HUES6 (cell line): ENCODE measurements around the gene PAPLN.

Source experiments
- H3K27ac ChIP-seq: 2 replicates; pipeline ENCODE4 v1.7.0; 2013; ENCODE audit warnings: low read depth, mild to moderate bottlenecking, low read length, inconsistent platforms
- H3K27me3 ChIP-seq: 2 replicates; pipeline ENCODE4 v1.6.1; 2013; ENCODE audit warnings: low read length; ENCODE audit not compliant: control insufficient read depth, insufficient read depth
- H3K36me3 ChIP-seq: 2 replicates; pipeline ENCODE4 v1.6.1; 2013; ENCODE audit warnings: low read length; ENCODE audit not compliant: control insufficient read depth, insufficient read depth
- H3K4me1 ChIP-seq: 2 replicates; pipeline ENCODE4 v1.6.1; 2013; ENCODE audit warnings: low read length; ENCODE audit not compliant: control insufficient read depth, insufficient read depth
- H3K4me3 ChIP-seq: 2 replicates; pipeline ENCODE4 v1.5.1; 2013; ENCODE audit warnings: low read depth, low read length
- H3K9ac ChIP-seq: one replicate; pipeline ENCODE4 v1.6.1; 2013; ENCODE audit warnings: mild to moderate bottlenecking, low read length
- H3K9me3 ChIP-seq: 2 replicates; pipeline ENCODE4 v1.6.1; 2013; ENCODE audit warnings: low read depth, low read length; ENCODE audit not compliant: control insufficient read depth, insufficient read depth

PAPLN gene

GRCh38 chr14:73231981-73232851 lies 5.1 kb upstream of the PAPLN start:
- Histone ChIP-seq H3K36me3 (no peaks in the 10 kb centered on the region), H3K9me3 (no peaks in the 10 kb centered on the region), H3K27me3 (peaks cover 41% of the 10 kb centered on the region), H3K27ac (no peak overlapping the region), H3K4me3 (no peak overlapping the region), H3K9ac (no peak overlapping the region), H3K4me1 (peaks cover 34% of the 10 kb centered on the region)

GRCh38 chr14:73232984-73233383 lies 4.3 kb upstream of the PAPLN start:
- Histone ChIP-seq H3K4me1 (peaks cover 35% of the 10 kb centered on the region), H3K4me3 (no peak overlapping the region), H3K36me3 (no peaks in the 10 kb centered on the region), H3K9ac (no peak overlapping the region), H3K27me3 (peaks cover 49% of the 10 kb centered on the region), H3K27ac (no peak overlapping the region), H3K9me3 (no peaks in the 10 kb centered on the region)

- no peaks in the 10 kb centered on the region for H3K36me3 ChIP-seq
- peaks cover 55% of the 10 kb centered on the region for H3K27me3 ChIP-seq
- H3K4me1 ChIP-seq, result peaks cover 35% of the 10 kb centered on the region
- H3K27ac ChIP-seq, result no peak overlapping the region
- H3K9ac ChIP-seq, result no peak overlapping the region
- H3K9me3 ChIP-seq, result no peaks in the 10 kb centered on the region
- no peak overlapping the region for H3K4me3 ChIP-seq
These were observed 3.7 kb upstream of the PAPLN start for GRCh38 chr14:73233564-73233963.

- Histone ChIP-seq H3K27me3 (peaks cover 59% of the 10 kb centered on the region), H3K36me3 (no peaks in the 10 kb centered on the region), H3K27ac (no peak overlapping the region), H3K4me1 (peaks cover 39% of the 10 kb centered on the region), H3K9me3 (no peaks in the 10 kb centered on the region), H3K4me3 (no peak overlapping the region), H3K9ac (no peak overlapping the region)
These were observed 3.3 kb upstream of the PAPLN start for GRCh38 chr14:73234029-73234428.

- H3K36me3 ChIP-seq, result no peaks in the 10 kb centered on the region
- no peaks in the 10 kb centered on the region for H3K9me3 ChIP-seq
- peak overlapping the region; percentile 32; the same call in 1 of the 2 replicates for H3K4me3 ChIP-seq
- peaks cover 44% of the 10 kb centered on the region for H3K4me1 ChIP-seq
- no peak overlapping the region for H3K9ac ChIP-seq
- no peak overlapping the region for H3K27ac ChIP-seq
- H3K27me3 ChIP-seq, result peaks cover 67% of the 10 kb centered on the region
These were observed 2.5 kb upstream of the PAPLN start for GRCh38 chr14:73234586-73235394.

DNA sequence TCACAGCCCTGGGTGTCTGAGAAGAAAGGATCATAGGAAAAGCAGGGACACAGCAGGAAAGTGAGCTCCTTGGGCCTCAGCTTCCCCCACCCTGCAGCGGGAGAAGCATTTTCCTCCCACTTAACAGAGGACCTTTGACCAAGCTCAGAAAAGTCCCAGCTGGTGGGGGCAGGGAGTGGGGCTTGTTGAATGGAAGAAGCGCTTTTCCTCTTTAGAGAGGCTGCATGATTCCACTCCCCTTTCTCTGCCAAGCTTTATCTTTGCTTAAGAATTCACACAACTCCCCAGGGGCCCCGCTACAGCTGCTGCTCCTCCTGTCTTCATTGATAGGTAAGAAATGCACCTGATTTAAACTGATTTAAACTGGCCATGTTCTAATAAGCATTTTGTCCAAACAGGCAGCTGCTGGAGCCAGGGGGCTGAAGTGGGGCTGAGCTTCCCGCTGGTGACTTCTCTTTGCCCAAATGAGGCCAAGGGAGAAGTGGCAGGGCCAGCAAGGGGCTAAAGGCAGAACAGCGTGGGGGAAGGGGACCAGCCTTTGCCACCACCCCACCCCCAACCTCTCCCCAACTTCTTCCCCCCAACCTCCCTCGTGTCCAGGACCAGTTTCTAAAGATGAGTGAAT lies 1.7 kb upstream of the PAPLN start:
- Histone ChIP-seq H3K27me3 (peaks cover 76% of the 10 kb centered on the region), H3K9me3 (no peaks in the 10 kb centered on the region), H3K4me1 (peaks cover 46% of the 10 kb centered on the region), H3K4me3 (peak overlapping the region; percentile 32), H3K36me3 (no peaks in the 10 kb centered on the region), H3K9ac (no peak overlapping the region), H3K27ac (no peak overlapping the region)

DNA sequence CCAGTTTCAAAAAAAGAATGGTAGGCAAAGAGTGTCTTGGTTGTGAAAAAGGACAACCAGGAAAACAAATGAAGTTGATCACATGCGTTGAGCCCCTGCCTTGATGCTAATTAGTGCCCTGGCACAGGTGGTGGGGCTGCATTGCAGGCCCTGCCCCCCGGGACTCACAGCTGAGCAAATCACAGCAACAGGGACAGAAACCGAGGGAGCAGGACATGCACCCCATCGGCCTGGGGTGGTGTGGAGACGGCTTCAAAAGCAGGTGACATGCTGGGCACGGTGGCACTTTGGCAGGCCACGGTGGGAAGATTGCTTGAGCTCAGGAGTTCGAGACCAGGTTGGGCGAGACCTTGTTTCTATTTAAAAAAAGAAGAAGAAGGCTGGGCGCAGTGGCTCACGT lies 1.1 kb upstream of the PAPLN start:
- Histone ChIP-seq H3K4me1 (peaks cover 48% of the 10 kb centered on the region), H3K4me3 (peak overlapping the region; percentile 32; the same call in 1 of the 2 replicates), H3K9me3 (no peaks in the 10 kb centered on the region), H3K27me3 (peaks cover 81% of the 10 kb centered on the region), H3K36me3 (no peaks in the 10 kb centered on the region), H3K9ac (no peak overlapping the region), H3K27ac (no peak overlapping the region)

- H3K4me3 ChIP-seq, result peak overlapping the region; percentile 56
- no peaks in the 10 kb centered on the region for H3K9me3 ChIP-seq
- H3K9ac ChIP-seq, result no peak overlapping the region
- no peak overlapping the region for H3K27ac ChIP-seq
- H3K4me1 ChIP-seq, result peaks cover 53% of the 10 kb centered on the region
- no peaks in the 10 kb centered on the region for H3K36me3 ChIP-seq
- peaks cover 87% of the 10 kb centered on the region for H3K27me3 ChIP-seq
These were observed 521 bp upstream of the PAPLN start for GRCh38 chr14:73236752-73237218.

GRCh38 chr14:73237786-73238423 lies 599 bp downstream of the PAPLN start:
- H3K4me3 ChIP-seq, result peak overlapping the region; percentile 56
- H3K27me3 ChIP-seq, result peaks cover 92% of the 10 kb centered on the region
- H3K27ac ChIP-seq, result no peak overlapping the region
- H3K9me3 ChIP-seq, result no peaks in the 10 kb centered on the region
- H3K9ac ChIP-seq, result peak overlapping the region; percentile 29
- no peaks in the 10 kb centered on the region for H3K36me3 ChIP-seq
- peaks cover 57% of the 10 kb centered on the region for H3K4me1 ChIP-seq

DNA sequence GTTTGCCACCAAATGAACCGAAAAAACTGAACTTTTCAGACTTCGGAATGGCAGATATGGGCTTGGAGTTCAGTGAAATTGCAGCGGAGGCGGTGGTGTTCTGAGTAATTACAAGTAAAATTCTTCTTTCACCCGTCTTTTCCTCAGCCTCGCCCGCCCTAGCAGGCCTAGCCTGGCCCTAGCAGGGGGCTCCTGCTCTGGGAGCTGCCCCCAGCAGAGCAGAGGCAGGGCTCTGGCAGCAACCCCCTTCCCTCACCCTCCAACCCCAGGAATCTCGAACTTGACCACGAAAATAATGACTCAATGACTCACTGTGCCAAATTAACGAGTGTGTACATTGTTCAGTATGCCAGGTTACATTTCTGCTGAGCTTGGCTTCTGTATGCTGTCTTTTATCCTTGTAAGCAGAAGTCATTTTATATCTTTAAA lies 1.1 kb downstream of the PAPLN start:
- Histone ChIP-seq H3K4me3 (peak overlapping the region; percentile 56), H3K4me1 (peaks cover 53% of the 10 kb centered on the region), H3K9ac (peak overlapping the region; percentile 29), H3K9me3 (no peaks in the 10 kb centered on the region), H3K27ac (no peak overlapping the region), H3K27me3 (peaks cover 88% of the 10 kb centered on the region), H3K36me3 (no peaks in the 10 kb centered on the region)
